Common myeloid progenitor, CD34-positive (primary cell): ENCODE measurements around the gene WFDC5. TPM values are rescaled to one million over a fixed set of nuclear protein-coding genes. Genes with fewer than 3 reads are reported as not detected.
A peak's percentile ranks its signal among the peaks of the same experiment; 100 is the strongest.
"Not testable (repeated sequence)": the region's sequence is repeated elsewhere in the genome, so short reads cannot be mapped to it uniquely, and the experiment has no call there.

Experiments used
- CTCF ChIA-PET: fragments of 350-600 bp; sonication (Branson Sonifier 250); formaldehyde crosslinking; loops from one replicate; lab custom pipeline; 2021; ENCODE audit warnings: antibody characterized with exemption; lab: Charles Lee
- POLR2A ChIA-PET: fragments of 350-600 bp; sonication (Branson Sonifier 250); formaldehyde crosslinking; loops from one replicate; lab custom pipeline; 2021; ENCODE audit warnings: antibody characterized with exemption; lab: Charles Lee
- DNase-seq, 3 donors: peaks; one replicate each; pipeline versions ENCODE4 v3.0.0 to v3.0.0-alpha.2; 2013
- H3K27ac ChIP-seq, 2 experiments: 1 replicate in 1 of 2; 2 replicates in 1 of 2; pipeline ENCODE4 v1.7.0; 2013; ENCODE audit warnings: inconsistent platforms in 2 of 2, low read length in 2 of 2, mild to moderate bottlenecking in 2 of 2, low read depth in 1 of 2, moderate library complexity in 1 of 2; ENCODE audit not compliant: severe bottlenecking in 2 of 2, insufficient read depth in 1 of 2, poor library complexity in 1 of 2
- H3K27me3 ChIP-seq, 5 experiments: replicated peaks in 2 of 5; 1 replicate in 3 of 5; 2 replicates in 2 of 5; pipeline versions ENCODE4 v1.6.1 to v1.7.0; 2013; ENCODE audit warnings: low read length in 4 of 5, mild to moderate bottlenecking in 2 of 5, moderate library complexity in 2 of 5, inconsistent platforms in 1 of 5; ENCODE audit not compliant: insufficient read depth in 5 of 5, control insufficient read depth in 4 of 5
- H3K36me3 ChIP-seq, 4 experiments: 1 replicate in 2 of 4; 2 replicates in 2 of 4; pipeline versions ENCODE4 v1.6.1 to v1.7.0; 2013; ENCODE audit warnings: low read length in 3 of 4, control low read depth in 1 of 4, mild to moderate bottlenecking in 1 of 4; ENCODE audit not compliant: control insufficient read depth in 4 of 4, insufficient read depth in 4 of 4
- H3K4me1 ChIP-seq, 4 experiments: 1 replicate in 3 of 4; 2 replicates in 1 of 4; pipeline versions ENCODE4 v1.6.1 to v1.7.1; 2013; ENCODE audit warnings: low read length in 3 of 4, mild to moderate bottlenecking in 3 of 4, control low read depth in 1 of 4, inconsistent platforms in 1 of 4, moderate library complexity in 1 of 4; ENCODE audit not compliant: control insufficient read depth in 4 of 4, insufficient read depth in 4 of 4; ENCODE audit errors: control extremely low read depth in 1 of 4
- H3K4me3 ChIP-seq, 7 experiments: 1 replicate in 4 of 7; 2 replicates in 3 of 7; pipeline versions ENCODE4 v1.5.1 to v1.7.0; 2013; ENCODE audit warnings: mild to moderate bottlenecking in 7 of 7, low read length in 6 of 7, moderate library complexity in 6 of 7, inconsistent platforms in 2 of 7, low read depth in 2 of 7, control low read depth in 1 of 7; ENCODE audit not compliant: insufficient read depth in 4 of 7, control insufficient read depth in 1 of 7; ENCODE audit errors: extremely low read depth in 1 of 7
- H3K9me3 ChIP-seq, 5 experiments: 1 replicate in 4 of 5; 2 replicates in 1 of 5; pipeline versions ENCODE4 v1.6.1 to v1.7.1; 2013; ENCODE audit warnings: low read length in 4 of 5, mild to moderate bottlenecking in 2 of 5, inconsistent platforms in 1 of 5, low read depth in 1 of 5, moderate library complexity in 1 of 5; ENCODE audit not compliant: control insufficient read depth in 4 of 5, insufficient read depth in 2 of 5; ENCODE audit errors: control extremely low read depth in 1 of 5
- WGBS: methylation state at CpG from one replicate; pipeline ENCODE4 v1.1.5; 2013; ENCODE audit not compliant: insufficient coverage; 5-methylcytosine and 5-hydroxymethylcytosine counted together
- polyA plus RNA-seq: library from polyadenylated mRNA; unstranded; fragments of 120-200 nt; gene quantifications from one replicate; pipeline ENCODE4 v1.2.1, GENCODE V29; 2013

Gene WFDC5, protein sequence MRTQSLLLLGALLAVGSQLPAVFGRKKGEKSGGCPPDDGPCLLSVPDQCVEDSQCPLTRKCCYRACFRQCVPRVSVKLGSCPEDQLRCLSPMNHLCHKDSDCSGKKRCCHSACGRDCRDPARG
- polyA plus RNA-seq, result not detected

DNA sequence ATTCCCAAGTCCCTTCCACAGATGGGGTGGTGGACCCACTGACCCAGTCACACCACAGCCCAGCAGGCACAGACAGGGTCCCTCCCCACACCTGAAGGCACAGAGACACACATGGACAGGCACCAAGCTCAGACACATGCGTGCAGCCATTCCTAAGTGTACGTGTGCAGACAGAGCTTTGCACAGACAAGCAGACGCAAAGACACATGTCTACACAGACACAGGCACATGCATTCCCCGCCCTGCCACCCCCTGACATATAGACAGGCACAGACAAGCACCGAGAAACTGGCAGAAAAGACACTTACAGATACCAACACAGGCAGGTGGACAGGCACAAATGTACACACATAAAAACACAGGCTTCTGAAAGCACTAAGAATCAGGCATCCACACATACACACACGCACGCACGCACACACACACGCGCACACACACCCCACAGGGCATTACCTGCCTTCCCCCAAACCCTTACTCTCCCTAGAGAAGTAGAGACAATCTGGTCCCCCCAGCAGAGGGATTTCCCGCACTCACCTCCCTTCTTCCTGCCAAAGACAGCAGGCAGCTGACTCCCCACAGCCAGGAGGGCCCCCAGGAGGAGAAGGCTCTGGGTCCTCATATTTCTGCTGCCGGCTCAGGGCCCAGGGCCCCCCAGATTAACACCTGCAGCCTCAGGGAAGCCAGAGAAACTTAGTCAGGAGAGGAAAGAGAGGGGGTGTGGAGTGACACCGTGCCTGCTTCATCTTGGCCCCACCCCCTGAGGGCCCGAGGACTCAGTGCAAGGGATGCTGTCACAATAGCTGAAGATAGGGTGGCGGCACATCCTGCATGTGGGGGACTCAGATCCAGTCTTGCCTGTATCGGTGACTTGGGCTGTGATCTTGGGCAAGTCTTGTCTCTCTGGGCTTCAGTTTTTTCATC is at the start of gene WFDC5:
Gene WFDC5, minus strand, starts transcription at position 710 of the 921 bp plus-strand sequence. Its CDS starts 91 bp downstream, at position 619.
- 65% methylated on average over 7 of the region's 16 CpGs for WGBS

DNA sequence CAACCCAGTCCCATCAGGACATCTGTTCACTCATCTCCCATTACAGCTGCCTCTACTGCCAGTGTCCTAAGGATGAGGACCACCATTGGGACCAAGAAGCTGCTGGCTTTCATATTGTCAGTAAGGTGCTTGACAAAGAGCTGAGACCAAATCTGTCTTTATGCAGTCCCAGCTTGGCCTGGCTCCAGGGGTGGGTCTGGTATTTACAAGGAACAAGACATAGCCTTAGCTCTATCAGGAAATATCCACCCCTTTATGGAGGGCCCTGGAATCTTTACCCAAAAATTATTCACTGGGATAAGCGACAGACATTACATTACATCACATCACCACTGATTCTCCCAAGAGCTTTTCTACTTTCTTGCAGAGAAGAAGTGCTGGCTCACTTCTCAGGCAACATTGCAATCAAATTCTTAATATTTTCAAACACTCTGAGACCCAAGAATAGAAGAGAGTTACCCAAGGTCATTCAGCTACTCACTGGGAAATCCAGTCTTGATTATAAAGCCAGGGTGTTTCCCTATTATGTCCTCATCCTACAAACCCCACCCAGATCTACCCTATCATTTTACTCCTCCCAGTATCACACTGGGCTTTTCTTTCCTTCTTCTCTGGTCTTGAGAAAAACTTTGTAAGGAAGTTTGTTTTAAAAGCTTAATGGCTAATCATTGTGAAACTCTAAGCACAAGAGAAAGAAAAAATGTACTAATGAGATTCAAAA is 48.3 kb upstream of the WFDC5 start:
- H3K4me1 ChIP-seq, result no peaks in the 10 kb centered on the region
- CTCF ChIA-PET, result no interaction called here
- POLR2A ChIA-PET, result no interaction called here
- H3K36me3 ChIP-seq, result no peaks in the 10 kb centered on the region
- DNase-seq, result no peak
- no peak overlapping the region for H3K27ac ChIP-seq
- peaks cover 2 to 38% (median 8%) of the 10 kb centered on the region in 5 experiments for H3K9me3 ChIP-seq
- peaks cover 0 to 2% (median 0%) of the 10 kb centered on the region in 5 experiments for H3K27me3 ChIP-seq
- no peak overlapping the region for H3K4me3 ChIP-seq
- WGBS, result 50% methylated on average over 1 of the region's 1 CpG

More for the DNA sequence above, at the start of gene WFDC5:
- peaks cover 0 to 27% (median 11%) of the 10 kb centered on the region in 5 experiments for H3K27me3 ChIP-seq
- no peaks in the 10 kb centered on the region for H3K36me3 ChIP-seq
- no peaks in the 10 kb centered on the region for H3K4me1 ChIP-seq
- ChIA-PET CTCF (interaction anchor here (0.8 to 4.4 kb wide), 3 partner anchors 25 to 104 kb away, joined by 3 to 25 read pairs (median 3); no protein-coding TSS in a partner anchor), POLR2A (no interaction called here)
- H3K9me3 ChIP-seq, result no peaks in the 10 kb centered on the region
- H3K4me3 ChIP-seq, result no peak within 1 kb of the TSS
- peak in 1 of 3 donors; percentile 19 for DNase-seq
- H3K27ac ChIP-seq, result no peak within 1 kb of the TSS

DNA sequence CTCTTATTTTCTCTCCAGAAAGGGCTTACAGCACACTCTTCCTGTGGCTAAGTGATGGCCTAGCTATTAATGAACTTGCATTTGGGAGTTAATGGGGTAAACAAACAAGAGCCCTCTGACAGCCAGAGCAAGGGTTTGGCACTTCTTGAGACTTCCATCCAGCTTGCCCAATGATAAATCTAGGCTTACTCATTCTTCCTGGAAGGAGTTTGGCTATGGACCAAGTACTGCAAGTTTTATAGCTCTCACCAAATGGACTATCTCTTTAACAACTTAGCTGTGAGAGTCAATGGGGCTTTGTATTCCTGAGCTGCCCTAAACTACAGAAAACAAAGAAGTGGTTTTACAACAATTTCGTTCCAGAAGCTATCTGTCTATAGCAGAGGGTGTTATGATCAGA is 43.0 kb upstream of the WFDC5 start:
- WGBS, result 78% methylated on average over 1 of the region's 1 CpG
- Histone ChIP-seq H3K9me3 (peaks cover 0 to 27% (median 5%) of the 10 kb centered on the region in 5 experiments), H3K36me3 (no peaks in the 10 kb centered on the region), H3K27me3 (peaks cover 0 to 2% (median 0%) of the 10 kb centered on the region in 5 experiments), H3K4me1 (no peaks in the 10 kb centered on the region), H3K4me3 (no peak overlapping the region), H3K27ac (no peak overlapping the region)
- DNase-seq, result no peak
- POLR2A ChIA-PET, result no interaction called here
- CTCF ChIA-PET, result interaction anchor here (0.6 to 1.1 kb wide), 2 partner anchors 24 to 674 kb away, joined by 3 read pairs; no protein-coding TSS in a partner anchor

DNA sequence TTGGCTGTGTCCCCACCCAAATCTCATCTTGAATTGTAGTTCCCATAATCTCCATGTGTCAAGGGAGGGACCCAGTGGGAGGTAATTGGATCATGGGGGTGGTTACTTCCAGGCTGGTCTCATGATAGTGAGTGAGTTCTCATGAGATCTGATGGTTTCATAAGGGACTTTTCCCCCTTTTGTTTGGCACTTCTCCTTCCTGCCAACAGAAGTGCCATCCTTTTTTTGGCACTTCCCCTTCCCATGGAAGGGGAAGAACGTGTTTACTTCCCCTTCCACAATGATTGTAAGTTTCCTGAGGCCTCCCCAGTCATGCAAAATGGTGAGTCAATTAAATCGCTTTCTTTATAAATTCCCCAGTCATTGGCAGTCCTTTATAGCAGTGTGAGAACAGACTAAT is 41.7 kb upstream of the WFDC5 start:
- no peak overlapping the region for H3K4me3 ChIP-seq
- no peaks in the 10 kb centered on the region for H3K36me3 ChIP-seq
- peaks cover 0 to 2% (median 0%) of the 10 kb centered on the region in 5 experiments for H3K27me3 ChIP-seq
- ChIA-PET CTCF (no interaction called here), POLR2A (no interaction called here)
- H3K4me1 ChIP-seq, result no peaks in the 10 kb centered on the region
- H3K9me3 ChIP-seq, result peaks cover 0 to 22% (median 3%) of the 10 kb centered on the region in 5 experiments
- WGBS, result 0% methylated on average over 1 of the region's 2 CpGs
- peak in 2 of 3 donors; percentile 1 to 9 for DNase-seq
- no peak overlapping the region for H3K27ac ChIP-seq

DNA sequence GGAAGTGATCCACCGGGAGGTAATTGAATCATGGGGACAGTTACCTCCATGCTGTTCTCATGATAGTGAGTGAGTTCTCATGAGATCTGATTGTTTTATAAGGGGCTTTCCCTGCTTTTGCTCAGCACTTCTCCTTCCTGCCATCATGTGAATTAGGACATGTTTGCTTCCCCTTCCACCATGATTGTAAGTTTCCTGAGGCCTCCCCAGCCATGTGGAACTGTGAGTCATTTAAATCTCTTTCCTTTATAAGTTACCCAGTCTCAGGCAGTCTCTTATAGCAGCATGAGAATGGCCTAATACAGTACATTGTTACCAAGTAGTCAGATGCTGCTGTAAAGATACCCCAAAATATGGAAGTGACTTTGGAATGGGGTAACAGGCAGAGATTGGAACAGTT is 39.8 kb upstream of the WFDC5 start:
- H3K9me3 ChIP-seq, result peaks cover 0 to 16% (median 2%) of the 10 kb centered on the region in 5 experiments
- no CpG with 5 or more reads among the region's 1 CpG for WGBS
- POLR2A ChIA-PET, H3K36me3 ChIP-seq, H3K4me3 ChIP-seq, H3K27me3 ChIP-seq, H3K27ac ChIP-seq, H3K4me1 ChIP-seq: not testable (repeated sequence)
- peak in 2 of 3 donors; percentile 3 to 19 for DNase-seq
- CTCF ChIA-PET, result interaction anchor here (1.5 kb wide), 1 partner anchor 43 kb away, joined by 3 read pairs; no protein-coding TSS in a partner anchor

DNA sequence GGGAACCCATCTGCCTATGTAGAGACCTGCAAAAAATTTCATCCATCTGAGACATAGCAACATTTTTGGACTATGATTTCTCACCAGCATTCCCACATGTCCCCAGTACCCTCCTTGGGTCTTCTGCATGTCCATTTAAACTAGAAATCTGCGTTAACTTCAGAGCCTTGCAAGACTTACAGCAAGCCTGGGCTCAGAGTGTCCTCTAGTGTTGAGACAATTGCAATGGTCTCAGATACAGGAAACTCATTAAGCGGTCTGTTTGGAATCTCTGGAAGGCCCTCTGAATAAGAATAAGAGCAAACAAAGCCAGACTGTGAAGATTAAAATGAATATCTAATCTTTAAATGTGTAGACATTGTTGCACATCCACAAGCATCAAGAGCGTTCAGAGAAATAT is 39.2 kb upstream of the WFDC5 start:
- ChIA-PET POLR2A (no interaction called here), CTCF (no interaction called here)
- Histone ChIP-seq H3K9me3 (peaks cover 0 to 13% (median 2%) of the 10 kb centered on the region in 5 experiments), H3K27me3 (peaks cover 0 to 8% (median 3%) of the 10 kb centered on the region in 5 experiments), H3K4me3 (no peak overlapping the region), H3K36me3 (no peaks in the 10 kb centered on the region), H3K27ac (no peak overlapping the region), H3K4me1 (no peaks in the 10 kb centered on the region)
- DNase-seq, result no peak
- 86% methylated on average over 2 of the region's 3 CpGs for WGBS
